Progenitor cell of endocrine pancreas (in vitro differentiated cells): ENCODE data around the gene RHOC. TPM values are rescaled to one million over a fixed set of nuclear protein-coding genes. Genes with fewer than 3 reads are reported as not detected.

Experiments
- DNase-seq: peaks from one replicate; pipeline ENCODE4 v3.0.0; 2021; ENCODE audit warnings: low spot score; ENCODE audit not compliant: unreplicated experiment
- H3K27ac Mint-ChIP-seq: 2 replicates; pipeline ENCODE4 v1.8.0; 2021; ENCODE audit warnings: mild to moderate bottlenecking, moderate library complexity, mixed read lengths
- H3K27me3 Mint-ChIP-seq: 2 replicates; pipeline ENCODE4 v1.8.0; 2021; ENCODE audit warnings: mixed read lengths
- H3K36me3 Mint-ChIP-seq: 2 replicates; pipeline ENCODE4 v1.8.0; 2022; ENCODE audit warnings: mixed read lengths; ENCODE audit not compliant: insufficient read depth
- H3K4me1 Mint-ChIP-seq: 2 replicates; pipeline ENCODE4 v1.8.0; 2021; ENCODE audit warnings: low read depth, mixed read lengths
- H3K4me3 Mint-ChIP-seq: 2 replicates; pipeline ENCODE4 v1.8.0; 2021; ENCODE audit warnings: low read depth, mild to moderate bottlenecking, moderate library complexity, mixed read lengths
- H3K9me3 Mint-ChIP-seq: 2 replicates; pipeline ENCODE4 v1.8.0; 2021; ENCODE audit warnings: low read depth, mixed read lengths
- CTCF ChIP-seq: fragments of 200-600 bp; sonication (generic); IDR thresholded peaks from one replicate; pipeline ENCODE4 v1.5.0; 2021; ENCODE audit warnings: antibody characterized with exemption, mild to moderate bottlenecking; ENCODE audit not compliant: unreplicated experiment
- total RNA-seq: library from RNA; stranded (reverse); gene quantifications from 2 replicates; pipeline ENCODE4 v1.2.1, GENCODE V29; 2021

The RHOC gene
- total RNA-seq, 1 donor from 2014 or later = 87.3 TPM

GRCh38 chr1:112688781-112689193, 18.1 kb downstream of the RHOC start:
- no peak overlapping the region for H3K27ac Mint-ChIP-seq
- H3K36me3 Mint-ChIP-seq = peaks cover 19% of the 10 kb centered on the region
- H3K4me1 Mint-ChIP-seq = peaks cover 14% of the 10 kb centered on the region
- H3K9me3 Mint-ChIP-seq = no peaks in the 10 kb centered on the region
- H3K27me3 Mint-ChIP-seq = no peaks in the 10 kb centered on the region
- no peak overlapping the region for H3K4me3 Mint-ChIP-seq
- DNase-seq = no peak
- TF ChIP-seq CTCF = no peak

- H3K4me1 Mint-ChIP-seq = peaks cover 14% of the 10 kb centered on the region
- no peak overlapping the region for H3K27ac Mint-ChIP-seq
- TF ChIP-seq CTCF = no peak
- H3K9me3 Mint-ChIP-seq = no peaks in the 10 kb centered on the region
- H3K36me3 Mint-ChIP-seq = peaks cover 19% of the 10 kb centered on the region
- no peak for DNase-seq
- no peaks in the 10 kb centered on the region for H3K27me3 Mint-ChIP-seq
- no peak overlapping the region for H3K4me3 Mint-ChIP-seq
Measured at GRCh38 chr1:112687785-112688496, 19.0 kb downstream of the RHOC start.

GRCh38 chr1:112687361-112687760, 19.6 kb downstream of the RHOC start:
- Mint-ChIP-seq H3K36me3 (peaks cover 16% of the 10 kb centered on the region), H3K4me3 (no peak overlapping the region), H3K27me3 (no peaks in the 10 kb centered on the region), H3K9me3 (no peaks in the 10 kb centered on the region), H3K27ac (no peak overlapping the region), H3K4me1 (peaks cover 14% of the 10 kb centered on the region)
- no peak for DNase-seq
- TF ChIP-seq CTCF = no peak

GRCh38 chr1:112686835-112687234, 20.1 kb downstream of the RHOC start:
- Mint-ChIP-seq H3K27ac (no peak overlapping the region), H3K4me3 (no peak overlapping the region), H3K9me3 (no peaks in the 10 kb centered on the region), H3K36me3 (peaks cover 14% of the 10 kb centered on the region), H3K4me1 (peaks cover 14% of the 10 kb centered on the region), H3K27me3 (no peaks in the 10 kb centered on the region)
- no peak for DNase-seq
- no peak for TF ChIP-seq CTCF

- no peaks in the 10 kb centered on the region for H3K27me3 Mint-ChIP-seq
- no peaks in the 10 kb centered on the region for H3K9me3 Mint-ChIP-seq
- no peak overlapping the region for H3K27ac Mint-ChIP-seq
- TF ChIP-seq CTCF = no peak
- DNase-seq = no peak
- H3K36me3 Mint-ChIP-seq = peaks cover 11% of the 10 kb centered on the region
- peaks cover 14% of the 10 kb centered on the region for H3K4me1 Mint-ChIP-seq
- H3K4me3 Mint-ChIP-seq = no peak overlapping the region
Measured at GRCh38 chr1:112686417-112686816, 20.5 kb downstream of the RHOC start.
